NCI-H1092 (cell line): ENCODE measurements around the gene SET.

ENCODE experiments used
- DNase-seq: peaks from one replicate; lab custom pipeline; 2025; lab: John Stamatoyannopoulos, UW

The SET gene

DNA sequence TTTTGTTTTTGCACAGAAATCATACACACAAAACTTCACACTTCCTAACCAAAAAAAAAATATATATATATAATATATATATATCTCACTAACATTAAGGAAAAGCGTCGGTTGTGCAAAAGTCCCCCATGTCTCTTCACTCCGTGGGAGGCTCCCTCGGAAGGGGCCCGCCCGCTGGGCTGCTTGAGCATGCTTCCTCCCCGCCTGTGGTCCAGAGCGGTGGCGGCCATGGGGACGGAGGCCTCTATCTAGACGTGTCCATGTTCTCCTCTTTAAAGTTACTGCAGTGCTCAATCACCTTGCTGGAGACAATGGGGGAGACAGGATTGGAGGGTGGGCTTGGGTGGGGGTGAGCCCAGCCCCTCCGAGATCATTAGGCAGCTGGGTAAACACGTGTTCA lies 42.1 kb downstream of the SET start:
- DNase-seq: no peak

DNA sequence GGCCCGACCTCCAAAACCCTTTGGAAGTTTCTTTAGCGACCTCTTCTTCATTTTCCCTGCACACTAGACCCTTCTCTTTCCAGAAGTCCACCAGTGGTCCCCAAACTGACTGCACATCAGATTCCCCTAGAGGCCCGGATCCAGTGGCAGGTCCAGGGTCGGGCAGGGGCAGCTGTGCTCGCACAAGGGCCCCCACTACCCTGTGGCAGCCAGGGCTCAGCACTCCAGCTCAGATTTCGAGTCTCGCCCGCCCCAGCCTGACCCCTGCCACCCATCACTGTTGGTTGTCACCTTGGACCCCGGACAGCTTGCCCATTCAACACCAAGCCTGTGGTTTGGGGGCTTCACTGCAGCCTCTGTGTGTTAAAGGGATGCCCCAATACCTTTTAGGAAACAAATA lies 42.7 kb downstream of the SET start:
- DNase-seq: no peak

DNA sequence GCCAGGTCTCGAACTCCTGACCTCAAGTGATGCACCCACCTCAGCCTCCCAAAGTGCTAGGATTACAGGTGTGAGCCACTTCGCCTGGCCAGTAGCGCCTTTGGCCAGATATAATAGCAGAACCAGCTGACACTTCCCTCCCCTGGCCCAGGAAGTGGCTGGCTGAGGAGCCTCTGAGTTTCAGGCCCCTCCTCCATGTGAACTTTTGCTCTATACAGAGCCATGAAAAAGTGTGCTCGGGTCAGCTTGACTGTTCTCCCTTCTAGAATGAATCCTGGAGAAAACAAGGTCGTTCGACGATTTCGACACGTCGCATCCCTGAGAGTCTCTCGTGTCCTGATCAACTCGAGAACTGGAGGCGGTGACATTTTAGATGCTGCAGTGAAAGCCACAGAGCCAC lies 43.6 kb downstream of the SET start:
- no peak for DNase-seq

DNA sequence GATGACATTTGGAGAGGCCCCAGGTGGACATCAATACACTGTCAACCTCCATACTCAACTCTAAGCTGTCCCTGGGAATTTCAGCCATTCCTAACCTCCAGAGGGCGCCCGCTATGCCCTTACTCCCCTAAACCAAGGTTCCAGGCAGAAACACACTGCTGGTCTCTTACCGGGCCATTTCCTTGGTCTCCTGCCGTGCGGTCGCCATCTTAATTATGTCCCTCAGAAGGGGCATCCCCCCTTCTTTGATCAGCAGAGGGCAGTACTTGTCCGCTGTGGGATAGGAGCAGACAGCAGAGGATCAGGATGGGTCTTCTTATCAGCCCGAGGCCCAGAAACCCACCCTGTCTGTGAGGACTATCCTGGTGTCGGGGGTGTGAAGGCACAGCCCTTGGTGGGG lies 44.2 kb downstream of the SET start:
- peak; percentile 71 for DNase-seq

DNA sequence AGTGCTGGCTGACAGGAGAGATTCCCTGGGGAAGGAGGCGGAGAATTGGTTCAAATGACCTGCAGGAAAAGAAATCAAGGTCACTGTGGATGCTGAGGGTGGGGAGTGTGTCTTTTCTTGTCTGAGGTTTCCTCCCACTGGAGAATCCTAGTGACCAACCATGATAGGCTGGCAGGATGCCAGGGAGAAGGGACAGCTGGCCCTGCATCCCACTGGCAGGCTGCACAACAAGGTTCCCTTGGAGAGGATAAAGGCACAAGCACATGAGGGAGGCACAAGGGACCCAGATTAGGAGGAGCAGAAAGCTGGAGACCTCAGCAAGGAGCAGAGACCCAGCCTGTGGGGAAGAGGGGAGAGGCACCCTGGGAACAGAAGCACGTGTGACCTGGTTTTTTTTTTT lies 46.4 kb downstream of the SET start:
- no peak for DNase-seq

DNA sequence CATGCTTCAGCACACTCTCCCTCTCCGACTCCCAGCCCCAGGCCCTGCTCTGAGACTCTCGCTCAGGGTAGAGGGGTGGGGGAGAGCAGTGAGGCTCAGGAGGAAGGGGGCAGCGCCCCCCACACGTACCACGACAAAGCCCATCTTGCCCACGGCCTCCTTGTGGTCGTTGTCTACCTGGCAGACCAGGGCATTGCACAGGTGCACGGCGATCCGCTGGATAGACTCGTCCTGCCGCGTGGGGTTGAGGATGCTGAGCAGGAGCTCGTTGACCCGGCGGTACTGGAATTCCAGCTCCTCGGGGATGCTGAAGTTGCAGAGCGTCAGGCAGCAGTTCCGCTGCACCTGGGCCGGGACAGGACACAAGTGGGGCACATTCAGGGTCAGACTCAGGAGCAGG lies 53.4 kb downstream of the SET start:
- DNase-seq: no peak

DNA sequence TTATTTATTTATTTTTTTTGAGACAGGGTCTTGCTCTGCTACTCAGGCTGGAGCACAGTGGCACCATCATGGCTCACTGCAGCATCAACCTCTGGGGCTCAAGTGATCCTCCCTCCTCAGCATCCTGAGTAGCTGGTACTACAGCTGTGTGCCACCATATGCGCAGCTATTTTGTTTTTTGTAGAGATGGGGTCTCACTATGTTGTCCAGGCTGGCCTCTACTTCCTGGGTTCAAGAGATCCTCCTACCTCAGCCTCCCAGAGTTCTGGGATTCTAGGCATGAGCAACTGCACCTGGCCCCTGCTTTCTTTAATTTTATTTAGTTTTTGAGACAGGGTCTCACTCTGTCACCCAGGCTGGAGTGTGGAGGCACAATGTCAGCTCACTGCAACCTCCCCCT lies 54.4 kb downstream of the SET start:
- DNase-seq: no peak
